ENCODE results near the gene YJEFN3.

YJEFN3 gene

DNA sequence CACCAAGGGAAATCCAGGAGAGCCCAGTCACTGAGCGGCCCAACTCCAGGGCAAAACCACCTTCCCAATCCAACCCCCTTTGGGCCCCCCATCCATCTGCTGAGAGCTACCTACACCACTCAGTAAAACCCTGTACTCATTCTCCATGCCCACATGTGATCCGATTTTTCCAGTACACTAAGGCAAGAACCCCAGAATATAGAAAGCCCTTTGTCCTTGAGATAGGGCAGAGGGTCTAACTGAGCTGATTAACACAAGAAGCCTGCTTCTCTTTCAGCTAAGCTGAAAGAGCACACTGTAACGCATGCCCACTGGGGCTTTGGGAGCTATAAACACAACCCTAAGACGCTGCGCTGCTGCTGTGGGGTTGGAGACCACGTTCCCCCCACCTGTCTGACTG, 53.8 kb downstream of the YJEFN3 start:
- H3K4me3 ChIP-seq = no peak overlapping the region
- no peaks in the 10 kb centered on the region for H3K36me3 ChIP-seq (ENCODE audit: insufficient read depth, low read length)
- H3K27ac ChIP-seq = no peak overlapping the region
- no peak overlapping the region for H3K9ac ChIP-seq (ENCODE audit: insufficient read length)
- no peak for DNase-seq (ENCODE audit: low read depth, low spot score)
- no peaks in the 10 kb centered on the region for H3K9me3 ChIP-seq (ENCODE audit: low read depth, low read length)
- TF ChIP-seq EZH2 (IDR thresholded peaks at IDR 0.05) = no peak
- no peak for TF ChIP-seq FOXP2 (optimal IDR thresholded peaks at IDR 0.05; ENCODE audit: control extremely low read depth, extremely low read length, insufficient read depth)
- TF ChIP-seq POLR2AphosphoS5 (IDR thresholded peaks at IDR 0.05; ENCODE audit: borderline replicate concordance, low read depth, low read length) = no peak

DNA sequence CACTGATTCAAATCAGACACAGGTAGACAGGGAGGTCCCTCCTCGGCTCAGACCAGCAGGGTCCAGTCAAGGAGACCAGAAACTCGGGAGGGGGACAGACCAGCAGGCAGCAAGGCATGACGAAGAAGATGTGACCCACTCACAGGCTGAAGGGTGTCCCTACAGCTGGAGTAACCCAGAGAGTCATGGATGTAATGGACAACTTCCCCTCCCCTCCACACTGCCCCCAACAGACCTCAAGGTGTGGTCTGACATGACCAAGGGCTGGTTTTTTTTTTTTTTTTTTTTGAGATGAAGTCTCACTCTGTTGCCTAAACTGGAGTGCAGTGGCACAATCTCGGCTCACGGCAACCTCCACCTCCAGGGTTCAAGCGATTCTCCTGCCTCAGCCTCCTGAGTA, 55.6 kb downstream of the YJEFN3 start:
- Histone ChIP-seq H3K4me3 (no peak overlapping the region), H3K36me3 (ENCODE audit: insufficient read depth, low read length) (no peaks in the 10 kb centered on the region), H3K9me3 (ENCODE audit: low read depth, low read length) (no peaks in the 10 kb centered on the region), H3K27ac (no peak overlapping the region), H3K9ac (ENCODE audit: insufficient read length) (no peak overlapping the region)
- TF ChIP-seq EZH2 (IDR thresholded peaks at IDR 0.05) = no peak
- TF ChIP-seq POLR2AphosphoS5 (IDR thresholded peaks at IDR 0.05; ENCODE audit: borderline replicate concordance, low read depth, low read length) = no peak
- TF ChIP-seq FOXP2 (optimal IDR thresholded peaks at IDR 0.05; ENCODE audit: control extremely low read depth, extremely low read length, insufficient read depth) = no peak
- no peak for DNase-seq (ENCODE audit: low read depth, low spot score)
